Fibroblast of lung (primary cell): ENCODE measurements around the gene ENG.

ENCODE experiments used
- EZH2 ChIP-seq: IDR thresholded peaks from 2 replicates; pipeline ENCODE4 v1.5.1; 2012; ENCODE audit warnings: low read length, control low read depth, mild to moderate bottlenecking; ENCODE audit errors: missing control alignments
- TF ChIP-seq, protein P1 (sequence below), 2 donors: IDR thresholded peaks in 1 of 2; conservative IDR thresholded peaks in 1 of 2; 1 replicate in 1 of 2; 2 replicates in 1 of 2; pipeline ENCODE4 v1.5.1; 2011 to 2012; ENCODE audit warnings: low read length in 2 of 2, control low read depth in 1 of 2, inconsistent platforms in 1 of 2, low read depth in 1 of 2, mild to moderate bottlenecking in 1 of 2

DNA sequence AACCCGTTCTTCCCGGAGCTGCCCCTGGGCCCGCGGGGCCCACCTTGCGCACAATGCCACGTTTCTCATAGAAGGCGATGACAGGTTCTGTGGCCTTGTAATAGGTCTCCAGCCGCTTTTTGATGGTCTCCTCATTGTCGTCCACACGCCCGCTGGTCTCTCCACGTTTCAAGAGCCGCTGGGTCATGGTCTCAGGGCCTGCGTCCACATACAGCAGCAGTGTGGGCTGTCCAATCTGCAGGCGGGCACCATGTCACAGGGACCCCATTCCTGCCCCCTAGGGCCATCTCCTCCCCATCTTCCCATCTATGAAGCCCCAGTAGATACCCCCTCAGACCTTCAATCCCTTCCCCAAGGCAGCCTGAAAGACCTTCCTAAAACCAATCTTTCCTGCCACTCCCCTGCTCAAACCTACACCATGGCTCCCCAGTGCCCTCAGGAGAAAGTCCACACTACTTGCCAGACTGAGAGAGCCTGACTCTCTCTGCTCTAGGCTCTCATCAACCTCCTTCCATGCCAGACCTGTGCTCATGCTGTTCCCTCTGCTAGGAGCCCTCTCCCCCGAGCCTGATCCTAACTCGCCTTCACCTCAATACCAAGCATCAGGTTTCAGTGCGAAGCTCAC is 13.9 kb upstream of the ENG start:
- TF ChIP-seq, protein P1, sequence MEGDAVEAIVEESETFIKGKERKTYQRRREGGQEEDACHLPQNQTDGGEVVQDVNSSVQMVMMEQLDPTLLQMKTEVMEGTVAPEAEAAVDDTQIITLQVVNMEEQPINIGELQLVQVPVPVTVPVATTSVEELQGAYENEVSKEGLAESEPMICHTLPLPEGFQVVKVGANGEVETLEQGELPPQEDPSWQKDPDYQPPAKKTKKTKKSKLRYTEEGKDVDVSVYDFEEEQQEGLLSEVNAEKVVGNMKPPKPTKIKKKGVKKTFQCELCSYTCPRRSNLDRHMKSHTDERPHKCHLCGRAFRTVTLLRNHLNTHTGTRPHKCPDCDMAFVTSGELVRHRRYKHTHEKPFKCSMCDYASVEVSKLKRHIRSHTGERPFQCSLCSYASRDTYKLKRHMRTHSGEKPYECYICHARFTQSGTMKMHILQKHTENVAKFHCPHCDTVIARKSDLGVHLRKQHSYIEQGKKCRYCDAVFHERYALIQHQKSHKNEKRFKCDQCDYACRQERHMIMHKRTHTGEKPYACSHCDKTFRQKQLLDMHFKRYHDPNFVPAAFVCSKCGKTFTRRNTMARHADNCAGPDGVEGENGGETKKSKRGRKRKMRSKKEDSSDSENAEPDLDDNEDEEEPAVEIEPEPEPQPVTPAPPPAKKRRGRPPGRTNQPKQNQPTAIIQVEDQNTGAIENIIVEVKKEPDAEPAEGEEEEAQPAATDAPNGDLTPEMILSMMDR (conservative IDR thresholded peaks at IDR 0.05 in 1 of 2, IDR thresholded peaks at IDR 0.05 in 1 of 2; ENCODE audit: low read depth in 1 of 2, low read length in 2 of 2): no peak
- TF ChIP-seq EZH2: no peak
